Ascending aorta (tissue), 2 donors: ENCODE data around the gene NOP53. TPM values are rescaled to one million over a fixed set of nuclear protein-coding genes. Genes with fewer than 3 reads are reported as not detected.
"Not testable (repeated sequence)": the region's sequence is repeated elsewhere in the genome, so short reads cannot be mapped to it uniquely, and the experiment has no call there.

Source experiments
- DNase-seq, 2 donors: peaks; one replicate each; pipeline ENCODE4 v3.0.0-alpha.2; 2019; ENCODE audit warnings: low spot score in 2 of 2
- H3K27ac ChIP-seq, 2 donors: fragments of 200-600 bp; sonication (generic); one replicate each; pipeline ENCODE4 v1.5.1; 2016 to 2017; ENCODE audit warnings: mild to moderate bottlenecking in 1 of 2
- H3K27me3 ChIP-seq: fragments of 200-600 bp; sonication (generic); one replicate; pipeline ENCODE4 v1.5.1; 2017
- H3K36me3 ChIP-seq, 2 donors: fragments of 200-600 bp; sonication (generic); one replicate each; pipeline ENCODE4 v1.5.1; 2016
- H3K4me1 ChIP-seq, 2 donors: fragments of 200-600 bp; sonication (generic); one replicate each; pipeline ENCODE4 v1.5.1; 2016 to 2017; ENCODE audit warnings: mild to moderate bottlenecking in 1 of 2
- H3K4me3 ChIP-seq, 2 donors: fragments of 200-600 bp; sonication (generic); one replicate each; pipeline ENCODE4 v1.5.1; 2016 to 2017; ENCODE audit warnings: mild to moderate bottlenecking in 1 of 2
- H3K9me3 ChIP-seq, 2 donors: fragments of 200-600 bp; sonication (generic); one replicate each; pipeline ENCODE4 v1.5.1; 2016
- intact Hi-C: fragments of 100-400 bp; cut with DNase I; formaldehyde crosslinking; loops from one replicate; pipeline ENCODE4 v1.15.1; 2023
- total RNA-seq: library from RNA; depleted of rRNA; stranded (reverse); fragments of >200 nt; gene quantifications from one replicate; pipeline ENCODE4 v1.1.0, GENCODE V29; 2016
- TF ChIP-seq, protein P1 (sequence below), 3 experiments: fragments of 200-600 bp in 2 of 3; fragments of 450-650 bp in 1 of 3; sonication (generic) in 2 of 3; IDR thresholded peaks; one replicate each; pipeline ENCODE4 v1.5.1; 2016 to 2019; ENCODE audit warnings: antibody characterized with exemption in 3 of 3, mild to moderate bottlenecking in 1 of 3, moderate library complexity in 1 of 3

Gene NOP53
- total RNA-seq, 1 donor from 2014 or later = 385 TPM

GRCh38 chr19:47704656-47705055, 40.7 kb upstream of the NOP53 start:
- intact Hi-C loops = no loop called here

GRCh38 chr19:47707135-47707925, 38.0 kb upstream of the NOP53 start:
- DNase-seq = peak in 1 of 2 donors; percentile 86
- Histone ChIP-seq H3K36me3 (peaks cover 8 to 12% of the 10 kb centered on the region in 2 donors), H3K4me1 (no peaks in the 10 kb centered on the region), H3K9me3 (no peaks in the 10 kb centered on the region), H3K27ac (no peak overlapping the region), H3K27me3 (no peaks in the 10 kb centered on the region), H3K4me3 (no peak overlapping the region)
- TF ChIP-seq, protein P1, sequence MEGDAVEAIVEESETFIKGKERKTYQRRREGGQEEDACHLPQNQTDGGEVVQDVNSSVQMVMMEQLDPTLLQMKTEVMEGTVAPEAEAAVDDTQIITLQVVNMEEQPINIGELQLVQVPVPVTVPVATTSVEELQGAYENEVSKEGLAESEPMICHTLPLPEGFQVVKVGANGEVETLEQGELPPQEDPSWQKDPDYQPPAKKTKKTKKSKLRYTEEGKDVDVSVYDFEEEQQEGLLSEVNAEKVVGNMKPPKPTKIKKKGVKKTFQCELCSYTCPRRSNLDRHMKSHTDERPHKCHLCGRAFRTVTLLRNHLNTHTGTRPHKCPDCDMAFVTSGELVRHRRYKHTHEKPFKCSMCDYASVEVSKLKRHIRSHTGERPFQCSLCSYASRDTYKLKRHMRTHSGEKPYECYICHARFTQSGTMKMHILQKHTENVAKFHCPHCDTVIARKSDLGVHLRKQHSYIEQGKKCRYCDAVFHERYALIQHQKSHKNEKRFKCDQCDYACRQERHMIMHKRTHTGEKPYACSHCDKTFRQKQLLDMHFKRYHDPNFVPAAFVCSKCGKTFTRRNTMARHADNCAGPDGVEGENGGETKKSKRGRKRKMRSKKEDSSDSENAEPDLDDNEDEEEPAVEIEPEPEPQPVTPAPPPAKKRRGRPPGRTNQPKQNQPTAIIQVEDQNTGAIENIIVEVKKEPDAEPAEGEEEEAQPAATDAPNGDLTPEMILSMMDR (IDR thresholded peaks at IDR 0.05) = peak; percentile 66 to 81 (median 79)
- intact Hi-C loops = loop anchor here (1.0 kb wide), 1 partner anchor 271 kb away; no protein-coding TSS in a partner anchor

More at GRCh38 chr19:47704656-47705055, 40.7 kb upstream of the NOP53 start:
- Histone ChIP-seq H3K27me3 (no peaks in the 10 kb centered on the region), H3K27ac (no peak overlapping the region), H3K36me3 (peaks cover 30 to 31% of the 10 kb centered on the region in 2 donors), H3K4me1 (no peaks in the 10 kb centered on the region), H3K4me3 (no peak overlapping the region), H3K9me3 (no peaks in the 10 kb centered on the region)
- TF ChIP-seq, protein P1 (IDR thresholded peaks at IDR 0.05) = no peak
- no peak for DNase-seq

DNA sequence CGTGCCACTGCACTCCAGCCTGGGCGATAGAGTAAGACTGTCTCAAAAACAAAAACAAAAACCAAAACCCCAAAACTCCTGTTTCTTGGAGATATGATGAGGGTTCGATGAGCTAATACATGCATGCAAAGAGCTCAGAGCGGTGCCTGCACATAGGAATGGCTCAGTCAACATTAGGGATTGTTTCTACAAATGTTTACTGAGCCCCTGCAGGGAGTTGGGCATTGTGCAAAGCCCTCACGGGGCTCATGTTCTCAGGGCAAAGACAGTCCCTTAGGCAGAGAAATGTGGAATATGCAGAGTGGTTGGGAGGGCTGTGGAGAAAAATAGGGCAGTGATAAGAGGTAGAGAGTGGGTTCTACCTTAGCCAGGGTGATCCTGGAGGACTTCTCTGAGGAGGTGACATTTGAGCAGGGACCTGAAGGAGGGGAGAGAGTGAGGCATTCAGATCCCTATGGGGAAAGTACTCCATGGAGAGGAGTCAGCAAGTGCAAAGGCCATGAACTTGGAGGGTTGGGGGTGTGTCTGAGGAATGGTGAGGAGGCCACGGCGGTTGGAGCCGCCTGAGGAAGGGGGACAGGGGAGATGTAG, 33.6 kb upstream of the NOP53 start:
- DNase-seq = no peak
- Histone ChIP-seq H3K4me1 (peaks cover 2 to 26% of the 10 kb centered on the region in 2 donors), H3K36me3 (peaks cover 7 to 10% of the 10 kb centered on the region in 2 donors), H3K27ac (no peak overlapping the region), H3K27me3 (no peaks in the 10 kb centered on the region), H3K9me3 (no peaks in the 10 kb centered on the region), H3K4me3 (no peak overlapping the region)
- intact Hi-C loops = loop anchor here (2.0 kb wide), 1 partner anchor 77 kb away; no protein-coding TSS in a partner anchor
- TF ChIP-seq, protein P1 (IDR thresholded peaks at IDR 0.05) = no peak

DNA sequence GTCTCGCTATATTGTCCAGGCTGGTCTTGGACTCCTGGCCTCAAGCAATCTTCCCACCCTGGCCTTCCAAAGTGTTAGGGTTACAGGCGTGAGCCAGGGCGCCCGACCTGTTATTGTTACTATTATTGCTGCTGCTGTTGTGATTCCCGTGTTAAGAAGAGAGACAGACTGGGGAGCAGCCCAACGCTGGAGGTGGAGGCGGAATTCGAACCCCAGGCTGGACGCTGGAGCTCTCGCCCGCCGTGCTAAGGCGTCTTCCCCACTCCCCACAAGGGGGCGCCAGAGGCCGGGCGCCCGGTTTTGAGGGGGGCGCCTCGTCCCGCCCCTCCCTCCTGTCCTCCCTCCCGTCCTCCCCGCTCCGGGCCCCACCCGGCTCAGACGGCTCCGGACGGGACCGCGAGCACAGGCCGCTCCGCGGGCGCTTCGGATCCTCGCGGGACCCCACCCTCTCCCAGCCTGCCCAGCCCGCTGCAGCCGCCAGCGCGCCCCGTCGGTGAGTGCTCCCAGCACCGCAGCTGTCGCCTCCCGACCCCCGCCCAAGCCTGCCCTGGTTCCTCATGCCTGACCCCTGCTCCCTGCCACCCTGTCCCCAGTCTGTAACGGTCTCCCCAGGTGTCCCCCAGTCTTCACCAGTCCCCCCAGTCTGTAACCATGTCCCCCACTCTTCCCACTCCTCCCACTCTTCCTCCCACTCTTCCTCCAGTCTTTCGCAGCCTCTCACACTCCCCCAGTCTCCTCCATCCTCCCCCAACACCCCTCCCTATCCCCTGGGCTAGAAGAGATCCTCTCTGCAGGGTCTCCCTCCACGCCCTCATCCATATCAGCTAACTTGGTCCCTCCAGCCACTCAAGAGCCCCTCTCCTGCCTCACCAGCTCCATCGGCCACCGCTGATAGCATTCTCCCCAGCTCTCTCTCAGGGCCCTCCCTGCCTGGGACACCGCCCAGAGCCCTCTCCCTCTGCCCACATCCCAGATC, 32.0 kb upstream of the NOP53 start, which contains the start of gene EHD2:
Gene EHD2, plus strand, starts transcription at position 377 of the 976 bp plus-strand sequence. CDS start 3,191 bp downstream, outside the sequence.
- H3K27ac ChIP-seq = peak within 1 kb of the TSS; percentile 87 to 98
- DNase-seq = peak in 1 of 2 donors; percentile 84
- no peaks in the 10 kb centered on the region for H3K27me3 ChIP-seq
- peaks cover 19 to 22% of the 10 kb centered on the region in 2 donors for H3K36me3 ChIP-seq
- peak within 1 kb of the TSS; percentile 88 to 100 for H3K4me3 ChIP-seq
- H3K9me3 ChIP-seq = no peaks in the 10 kb centered on the region
- intact Hi-C loops = loop anchor here (1.0 to 2.0 kb wide), 3 partner anchors 16 to 75 kb away; no protein-coding TSS in a partner anchor
- H3K4me1 ChIP-seq = peaks cover 3 to 42% of the 10 kb centered on the region in 2 donors
- TF ChIP-seq, protein P1 (IDR thresholded peaks at IDR 0.05) = peak; percentile 97 to 98 (median 97)

DNA sequence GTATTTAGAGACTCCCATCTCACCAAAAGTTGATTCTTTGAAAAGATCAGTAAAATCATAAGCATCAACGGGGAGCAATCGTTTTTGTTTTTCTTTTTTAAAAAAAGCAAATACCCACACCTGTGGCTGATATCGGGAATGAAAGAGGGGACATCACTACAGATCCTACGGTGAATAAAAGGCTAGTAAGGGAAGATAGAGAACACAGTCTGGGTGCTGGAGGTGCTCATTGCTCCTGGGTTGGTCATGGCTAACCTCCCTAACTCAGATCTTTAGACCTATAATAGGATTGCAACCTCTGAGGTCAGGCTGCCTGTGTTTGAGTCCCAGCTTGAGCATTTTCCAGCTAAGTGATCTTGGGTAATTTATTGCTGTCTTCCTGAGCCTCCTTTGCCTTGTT, 31.0 kb upstream of the NOP53 start:
- TF ChIP-seq, protein P1 (IDR thresholded peaks at IDR 0.05) = no peak
- H3K4me1 ChIP-seq = peaks cover 8 to 48% of the 10 kb centered on the region in 2 donors
- DNase-seq = no peak
- intact Hi-C loops = no loop called here
- H3K4me3 ChIP-seq = peak overlapping the region; percentile 88 to 100
- H3K27me3 ChIP-seq = no peaks in the 10 kb centered on the region
- peaks cover 19 to 22% of the 10 kb centered on the region in 2 donors for H3K36me3 ChIP-seq
- H3K9me3 ChIP-seq = no peaks in the 10 kb centered on the region
- peak overlapping the region; percentile 87 to 98 for H3K27ac ChIP-seq

GRCh38 chr19:47714855-47715254, 30.5 kb upstream of the NOP53 start:
- H3K27me3 ChIP-seq, DNase-seq, H3K9me3 ChIP-seq, intact Hi-C loops: not testable (repeated sequence)
- Histone ChIP-seq H3K27ac (peak overlapping the region; percentile 87 to 98), H3K4me3 (peak overlapping the region; percentile 88 to 100), H3K4me1 (peaks cover 8 to 52% of the 10 kb centered on the region in 2 donors), H3K36me3 (peaks cover 19 to 22% of the 10 kb centered on the region in 2 donors)
